ENCODE results near the gene RANBP17. TPM values are rescaled to one million over a fixed set of nuclear protein-coding genes. Genes with fewer than 3 reads are reported as not detected.
"Not testable (repeated sequence)": the region's sequence is repeated elsewhere in the genome, so short reads cannot be mapped to it uniquely, and the experiment has no call there.

Gene RANBP17
- polyA plus RNA-seq, 4 donors, result 0.67 to 6.1 (median 1.2) TPM

- 87 to 96% (median 94%) methylated on average over 2 of the region's 2 CpGs for whole genome bisulfite sequencing, 3 donors
Measured at GRCh38 chr5:170833981-170834380, 27.8 kb upstream of the RANBP17 start.

GRCh38 chr5:170836226-170836625, 25.6 kb upstream of the RANBP17 start:
- no peaks in the 10 kb centered on the region for H3K9me3 ChIP-seq (ENCODE audit: control insufficient read depth in 2 of 2, insufficient read depth in 1 of 2, low read depth in 1 of 2, low read length in 1 of 2)
- peak in 1 of 2 donors; percentile 15 for DNase-seq
- WGBS, 3 donors, result 21 to 42% (median 29%) methylated on average over 4 of the region's 4 CpGs
- no peak overlapping the region for H3K27ac ChIP-seq (ENCODE audit: low read depth in 1 of 3, low read length in 2 of 3)
- H3K4me1 ChIP-seq (ENCODE audit: control insufficient read depth in 3 of 3, insufficient read depth in 2 of 3, low read depth in 1 of 3, low read length in 2 of 3), result peaks cover 0 to 1% (median 0%) of the 10 kb centered on the region in 3 donors
- FAIRE-seq, result no peak
- no peak overlapping the region for H3K4me3 ChIP-seq (ENCODE audit: low read depth in 1 of 3, low read length in 3 of 3)
- no peaks in the 10 kb centered on the region for H3K36me3 ChIP-seq (ENCODE audit: control insufficient read depth in 3 of 3, insufficient read depth in 2 of 3, low read depth in 1 of 3, low read length in 3 of 3)
- no peaks in the 10 kb centered on the region for H3K27me3 ChIP-seq (ENCODE audit: control insufficient read depth in 3 of 3, insufficient read depth in 3 of 3, low read length in 3 of 3)

More at GRCh38 chr5:170833981-170834380, 27.8 kb upstream of the RANBP17 start:
- not testable (repeated sequence) for H3K9me3 ChIP-seq (ENCODE audit: control insufficient read depth in 2 of 2, insufficient read depth in 1 of 2, low read depth in 1 of 2, low read length in 1 of 2); H3K36me3 ChIP-seq (ENCODE audit: control insufficient read depth in 3 of 3, insufficient read depth in 2 of 3, low read depth in 1 of 3, low read length in 3 of 3); H3K4me3 ChIP-seq (ENCODE audit: low read depth in 1 of 3, low read length in 3 of 3); H3K27ac ChIP-seq (ENCODE audit: low read depth in 1 of 3, low read length in 2 of 3); DNase-seq; H3K27me3 ChIP-seq (ENCODE audit: control insufficient read depth in 3 of 3, insufficient read depth in 3 of 3, low read length in 3 of 3); FAIRE-seq; H3K4me1 ChIP-seq (ENCODE audit: control insufficient read depth in 3 of 3, insufficient read depth in 2 of 3, low read depth in 1 of 3, low read length in 2 of 3)

- Histone ChIP-seq H3K36me3 (ENCODE audit: control insufficient read depth in 3 of 3, insufficient read depth in 2 of 3, low read depth in 1 of 3, low read length in 3 of 3) (no peaks in the 10 kb centered on the region), H3K27me3 (ENCODE audit: control insufficient read depth in 3 of 3, insufficient read depth in 3 of 3, low read length in 3 of 3) (peaks cover 0 to 2% (median 0%) of the 10 kb centered on the region in 3 donors), H3K27ac (ENCODE audit: low read depth in 1 of 3, low read length in 2 of 3) (no peak overlapping the region), H3K4me3 (ENCODE audit: low read depth in 1 of 3, low read length in 3 of 3) (no peak overlapping the region), H3K9me3 (ENCODE audit: control insufficient read depth in 2 of 2, insufficient read depth in 1 of 2, low read depth in 1 of 2, low read length in 1 of 2) (no peaks in the 10 kb centered on the region), H3K4me1 (ENCODE audit: control insufficient read depth in 3 of 3, insufficient read depth in 2 of 3, low read depth in 1 of 3, low read length in 2 of 3) (no peaks in the 10 kb centered on the region)
- no peak for DNase-seq
- WGBS, 3 donors, result 67 to 85% (median 68%) methylated on average over 2 of the region's 2 CpGs
- no peak for FAIRE-seq
Measured at GRCh38 chr5:170843870-170844269, 17.9 kb upstream of the RANBP17 start.

GRCh38 chr5:170844651-170845050, 17.2 kb upstream of the RANBP17 start:
- Histone ChIP-seq H3K27ac (ENCODE audit: low read depth in 1 of 3, low read length in 2 of 3) (no peak overlapping the region), H3K4me1 (ENCODE audit: control insufficient read depth in 3 of 3, insufficient read depth in 2 of 3, low read depth in 1 of 3, low read length in 2 of 3) (no peaks in the 10 kb centered on the region), H3K36me3 (ENCODE audit: control insufficient read depth in 3 of 3, insufficient read depth in 2 of 3, low read depth in 1 of 3, low read length in 3 of 3) (no peaks in the 10 kb centered on the region), H3K4me3 (ENCODE audit: low read depth in 1 of 3, low read length in 3 of 3) (no peak overlapping the region), H3K9me3 (ENCODE audit: control insufficient read depth in 2 of 2, insufficient read depth in 1 of 2, low read depth in 1 of 2, low read length in 1 of 2) (no peaks in the 10 kb centered on the region), H3K27me3 (ENCODE audit: control insufficient read depth in 3 of 3, insufficient read depth in 3 of 3, low read length in 3 of 3) (peaks cover 0 to 2% (median 0%) of the 10 kb centered on the region in 3 donors)
- WGBS, 3 donors, result 65 to 82% (median 72%) methylated on average over 2 of the region's 2 CpGs
- FAIRE-seq (no peak), DNase-seq (no peak)

GRCh38 chr5:170846416-170846815, 15.4 kb upstream of the RANBP17 start:
- Histone ChIP-seq H3K36me3 (ENCODE audit: control insufficient read depth in 3 of 3, insufficient read depth in 2 of 3, low read depth in 1 of 3, low read length in 3 of 3) (no peaks in the 10 kb centered on the region), H3K4me1 (ENCODE audit: control insufficient read depth in 3 of 3, insufficient read depth in 2 of 3, low read depth in 1 of 3, low read length in 2 of 3) (no peaks in the 10 kb centered on the region), H3K27ac (ENCODE audit: low read depth in 1 of 3, low read length in 2 of 3) (no peak overlapping the region), H3K4me3 (ENCODE audit: low read depth in 1 of 3, low read length in 3 of 3) (no peak overlapping the region), H3K9me3 (ENCODE audit: control insufficient read depth in 2 of 2, insufficient read depth in 1 of 2, low read depth in 1 of 2, low read length in 1 of 2) (no peaks in the 10 kb centered on the region), H3K27me3 (ENCODE audit: control insufficient read depth in 3 of 3, insufficient read depth in 3 of 3, low read length in 3 of 3) (peaks cover 0 to 2% (median 0%) of the 10 kb centered on the region in 3 donors)
- DNase-seq (no peak), FAIRE-seq (no peak)

- Histone ChIP-seq H3K4me3 (ENCODE audit: low read depth in 1 of 3, low read length in 3 of 3) (no peak overlapping the region), H3K36me3 (ENCODE audit: control insufficient read depth in 3 of 3, insufficient read depth in 2 of 3, low read depth in 1 of 3, low read length in 3 of 3) (no peaks in the 10 kb centered on the region), H3K27ac (ENCODE audit: low read depth in 1 of 3, low read length in 2 of 3) (no peak overlapping the region), H3K9me3 (ENCODE audit: control insufficient read depth in 2 of 2, insufficient read depth in 1 of 2, low read depth in 1 of 2, low read length in 1 of 2) (no peaks in the 10 kb centered on the region), H3K4me1 (ENCODE audit: control insufficient read depth in 3 of 3, insufficient read depth in 2 of 3, low read depth in 1 of 3, low read length in 2 of 3) (no peaks in the 10 kb centered on the region), H3K27me3 (ENCODE audit: control insufficient read depth in 3 of 3, insufficient read depth in 3 of 3, low read length in 3 of 3) (peaks cover 0 to 2% (median 0%) of the 10 kb centered on the region in 3 donors)
- DNase-seq (no peak), FAIRE-seq (no peak)
Measured at GRCh38 chr5:170846846-170847245, 15.0 kb upstream of the RANBP17 start.

GRCh38 chr5:170848033-170848432, 13.8 kb upstream of the RANBP17 start:
- DNase-seq (peak in 1 of 2 donors; percentile 4), FAIRE-seq (no peak)
- H3K27ac ChIP-seq (ENCODE audit: low read depth in 1 of 3, low read length in 2 of 3), result no peak overlapping the region
- H3K9me3 ChIP-seq (ENCODE audit: control insufficient read depth in 2 of 2, insufficient read depth in 1 of 2, low read depth in 1 of 2, low read length in 1 of 2), result no peaks in the 10 kb centered on the region
- no peaks in the 10 kb centered on the region for H3K36me3 ChIP-seq (ENCODE audit: control insufficient read depth in 3 of 3, insufficient read depth in 2 of 3, low read depth in 1 of 3, low read length in 3 of 3)
- no peak overlapping the region for H3K4me3 ChIP-seq (ENCODE audit: low read depth in 1 of 3, low read length in 3 of 3)
- 52 to 65% (median 65%) methylated on average over 5 of the region's 5 CpGs for WGBS, 3 donors
- peaks cover 0 to 2% (median 0%) of the 10 kb centered on the region in 3 donors for H3K27me3 ChIP-seq (ENCODE audit: control insufficient read depth in 3 of 3, insufficient read depth in 3 of 3, low read length in 3 of 3)
- H3K4me1 ChIP-seq (ENCODE audit: control insufficient read depth in 3 of 3, insufficient read depth in 2 of 3, low read depth in 1 of 3, low read length in 2 of 3), result no peaks in the 10 kb centered on the region

GRCh38 chr5:170849374-170849773, 12.4 kb upstream of the RANBP17 start:
- FAIRE-seq, result no peak

GRCh38 chr5:170854566-170854965, 7.3 kb upstream of the RANBP17 start:
- FAIRE-seq (no peak), DNase-seq (no peak)
- Histone ChIP-seq H3K27me3 (ENCODE audit: control insufficient read depth in 3 of 3, insufficient read depth in 3 of 3, low read length in 3 of 3) (no peaks in the 10 kb centered on the region), H3K4me1 (ENCODE audit: control insufficient read depth in 3 of 3, insufficient read depth in 2 of 3, low read depth in 1 of 3, low read length in 2 of 3) (no peaks in the 10 kb centered on the region), H3K27ac (ENCODE audit: low read depth in 1 of 3, low read length in 2 of 3) (no peak overlapping the region), H3K36me3 (ENCODE audit: control insufficient read depth in 3 of 3, insufficient read depth in 2 of 3, low read depth in 1 of 3, low read length in 3 of 3) (no peaks in the 10 kb centered on the region), H3K4me3 (ENCODE audit: low read depth in 1 of 3, low read length in 3 of 3) (no peak overlapping the region), H3K9me3 (ENCODE audit: control insufficient read depth in 2 of 2, insufficient read depth in 1 of 2, low read depth in 1 of 2, low read length in 1 of 2) (no peaks in the 10 kb centered on the region)
- WGBS, 3 donors, result 74 to 92% (median 90%) methylated on average over 6 of the region's 6 CpGs

More at GRCh38 chr5:170849374-170849773, 12.4 kb upstream of the RANBP17 start:
- Histone ChIP-seq H3K4me1 (ENCODE audit: control insufficient read depth in 3 of 3, insufficient read depth in 2 of 3, low read depth in 1 of 3, low read length in 2 of 3) (no peaks in the 10 kb centered on the region), H3K27ac (ENCODE audit: low read depth in 1 of 3, low read length in 2 of 3) (no peak overlapping the region), H3K4me3 (ENCODE audit: low read depth in 1 of 3, low read length in 3 of 3) (no peak overlapping the region), H3K36me3 (ENCODE audit: control insufficient read depth in 3 of 3, insufficient read depth in 2 of 3, low read depth in 1 of 3, low read length in 3 of 3) (no peaks in the 10 kb centered on the region), H3K27me3 (ENCODE audit: control insufficient read depth in 3 of 3, insufficient read depth in 3 of 3, low read length in 3 of 3) (peaks cover 0 to under 1% (median 0%) of the 10 kb centered on the region in 3 donors), H3K9me3 (ENCODE audit: control insufficient read depth in 2 of 2, insufficient read depth in 1 of 2, low read depth in 1 of 2, low read length in 1 of 2) (no peaks in the 10 kb centered on the region)
- 56 to 73% (median 64%) methylated on average over 2 of the region's 2 CpGs for WGBS, 3 donors
- no peak for DNase-seq
